ENCODE measurements around the gene FAM120B.

The FAM120B gene

DNA sequence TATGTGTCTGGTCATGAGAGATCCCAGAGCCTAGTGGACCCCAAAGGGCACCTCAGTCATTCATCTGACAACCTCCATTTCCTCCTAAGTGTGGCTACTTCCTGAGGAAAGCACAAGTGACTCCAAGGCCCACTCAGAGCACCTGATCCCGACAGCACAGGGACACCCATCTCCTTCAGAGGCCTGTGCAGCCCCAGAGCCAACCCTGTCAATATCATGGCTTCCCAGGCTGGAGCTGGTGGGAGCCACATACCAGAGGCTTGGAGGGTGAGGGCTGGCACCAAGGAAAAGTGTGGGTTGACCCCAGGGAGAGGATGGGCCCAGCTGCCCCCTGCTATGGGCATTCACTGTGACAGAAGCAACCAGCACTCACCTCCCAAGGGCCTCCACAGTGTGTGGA lies 129.2 kb downstream of the FAM120B start:
- H3F3A ChIP-seq (ENCODE audit: control insufficient read depth, insufficient read depth) = no peaks in the 10 kb centered on the region

DNA sequence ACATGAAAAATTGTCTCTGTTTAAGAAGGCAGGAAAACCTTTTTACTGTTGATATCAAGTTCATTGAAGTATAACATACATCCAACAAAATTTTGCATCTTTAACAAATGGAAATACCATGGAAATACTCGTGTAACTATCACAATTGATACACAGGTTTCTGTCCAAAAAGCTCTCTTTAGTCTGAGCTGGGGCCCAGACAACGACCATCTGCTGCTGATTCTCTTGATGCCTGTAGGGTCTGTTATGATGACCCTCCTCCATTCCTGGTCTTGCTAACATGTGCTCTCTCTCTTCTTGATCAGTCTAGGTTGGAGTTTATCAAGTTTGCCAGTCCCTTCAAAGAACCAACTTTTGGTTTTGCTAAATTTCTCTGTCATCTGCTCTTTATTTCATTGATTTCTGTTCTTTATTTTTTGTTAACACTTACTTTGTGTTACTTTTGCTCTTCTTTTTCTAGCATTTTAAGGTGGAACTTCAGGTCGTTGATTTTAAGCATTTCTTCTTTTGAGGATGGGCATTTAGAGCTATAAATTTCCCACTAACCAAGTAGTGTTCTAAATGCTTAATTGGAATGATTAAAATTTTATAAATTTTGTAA lies 129.8 kb downstream of the FAM120B start:
- Histone ChIP-seq H3K4me3 (ENCODE audit: low read length) (no peak overlapping the region), H3K4me1 (ENCODE audit: control insufficient read depth, low read length) (no peaks in the 10 kb centered on the region), H3K9me3 (ENCODE audit: control insufficient read depth, insufficient read depth, low read length) (no peaks in the 10 kb centered on the region), H3K36me3 (ENCODE audit: control insufficient read depth, low read length) (no peaks in the 10 kb centered on the region), H3K4me2 (ENCODE audit: low read length) (no peak overlapping the region), H3F3A (ENCODE audit: control insufficient read depth, insufficient read depth) (no peaks in the 10 kb centered on the region), H3K27ac (ENCODE audit: low read depth, low read length) (no peak overlapping the region), H3K79me2 (ENCODE audit: control insufficient read depth, low read length) (no peaks in the 10 kb centered on the region), H3K9me2 (replicated peaks; ENCODE audit: control insufficient read depth, low read length) (no peaks in the 10 kb centered on the region), H3K27me3 (ENCODE audit: control insufficient read depth, low read length) (peaks cover 1% of the 10 kb centered on the region; the same call in 1 of the 2 replicates), H4K20me1 (ENCODE audit: control insufficient read depth, insufficient read depth, low read depth, low read length) (no peaks in the 10 kb centered on the region)
- TF ChIP-seq EZH2phosphoT487 (IDR thresholded peaks at IDR 0.05; ENCODE audit: borderline replicate concordance, low read length) = no peak
- TF ChIP-seq, protein P1, sequence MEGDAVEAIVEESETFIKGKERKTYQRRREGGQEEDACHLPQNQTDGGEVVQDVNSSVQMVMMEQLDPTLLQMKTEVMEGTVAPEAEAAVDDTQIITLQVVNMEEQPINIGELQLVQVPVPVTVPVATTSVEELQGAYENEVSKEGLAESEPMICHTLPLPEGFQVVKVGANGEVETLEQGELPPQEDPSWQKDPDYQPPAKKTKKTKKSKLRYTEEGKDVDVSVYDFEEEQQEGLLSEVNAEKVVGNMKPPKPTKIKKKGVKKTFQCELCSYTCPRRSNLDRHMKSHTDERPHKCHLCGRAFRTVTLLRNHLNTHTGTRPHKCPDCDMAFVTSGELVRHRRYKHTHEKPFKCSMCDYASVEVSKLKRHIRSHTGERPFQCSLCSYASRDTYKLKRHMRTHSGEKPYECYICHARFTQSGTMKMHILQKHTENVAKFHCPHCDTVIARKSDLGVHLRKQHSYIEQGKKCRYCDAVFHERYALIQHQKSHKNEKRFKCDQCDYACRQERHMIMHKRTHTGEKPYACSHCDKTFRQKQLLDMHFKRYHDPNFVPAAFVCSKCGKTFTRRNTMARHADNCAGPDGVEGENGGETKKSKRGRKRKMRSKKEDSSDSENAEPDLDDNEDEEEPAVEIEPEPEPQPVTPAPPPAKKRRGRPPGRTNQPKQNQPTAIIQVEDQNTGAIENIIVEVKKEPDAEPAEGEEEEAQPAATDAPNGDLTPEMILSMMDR (IDR thresholded peaks at IDR 0.05; ENCODE audit: low read depth, low read length, poor library complexity, severe bottlenecking) = no peak

More for the DNA sequence above, 129.2 kb downstream of the FAM120B start:
- H3K27me3 ChIP-seq (ENCODE audit: control insufficient read depth, low read length) = peaks cover 6% of the 10 kb centered on the region; the same call in 1 of the 2 replicates
- TF ChIP-seq, protein P1 (IDR thresholded peaks at IDR 0.05; ENCODE audit: low read depth, low read length, poor library complexity, severe bottlenecking) = no peak
- no peak for TF ChIP-seq EZH2phosphoT487 (IDR thresholded peaks at IDR 0.05; ENCODE audit: borderline replicate concordance, low read length)
- H3K36me3 ChIP-seq (ENCODE audit: control insufficient read depth, low read length) = no peaks in the 10 kb centered on the region
- no peaks in the 10 kb centered on the region for H3K4me1 ChIP-seq (ENCODE audit: control insufficient read depth, low read length)
- no peak overlapping the region for H3K4me2 ChIP-seq (ENCODE audit: low read length)
- H3K27ac ChIP-seq (ENCODE audit: low read depth, low read length) = no peak overlapping the region
- no peaks in the 10 kb centered on the region for H3K9me2 ChIP-seq (replicated peaks; ENCODE audit: control insufficient read depth, low read length)
- no peaks in the 10 kb centered on the region for H4K20me1 ChIP-seq (ENCODE audit: control insufficient read depth, insufficient read depth, low read depth, low read length)
- no peaks in the 10 kb centered on the region for H3K79me2 ChIP-seq (ENCODE audit: control insufficient read depth, low read length)
- no peak overlapping the region for H3K4me3 ChIP-seq (ENCODE audit: low read length)
- no peaks in the 10 kb centered on the region for H3K9me3 ChIP-seq (ENCODE audit: control insufficient read depth, insufficient read depth, low read length)

DNA sequence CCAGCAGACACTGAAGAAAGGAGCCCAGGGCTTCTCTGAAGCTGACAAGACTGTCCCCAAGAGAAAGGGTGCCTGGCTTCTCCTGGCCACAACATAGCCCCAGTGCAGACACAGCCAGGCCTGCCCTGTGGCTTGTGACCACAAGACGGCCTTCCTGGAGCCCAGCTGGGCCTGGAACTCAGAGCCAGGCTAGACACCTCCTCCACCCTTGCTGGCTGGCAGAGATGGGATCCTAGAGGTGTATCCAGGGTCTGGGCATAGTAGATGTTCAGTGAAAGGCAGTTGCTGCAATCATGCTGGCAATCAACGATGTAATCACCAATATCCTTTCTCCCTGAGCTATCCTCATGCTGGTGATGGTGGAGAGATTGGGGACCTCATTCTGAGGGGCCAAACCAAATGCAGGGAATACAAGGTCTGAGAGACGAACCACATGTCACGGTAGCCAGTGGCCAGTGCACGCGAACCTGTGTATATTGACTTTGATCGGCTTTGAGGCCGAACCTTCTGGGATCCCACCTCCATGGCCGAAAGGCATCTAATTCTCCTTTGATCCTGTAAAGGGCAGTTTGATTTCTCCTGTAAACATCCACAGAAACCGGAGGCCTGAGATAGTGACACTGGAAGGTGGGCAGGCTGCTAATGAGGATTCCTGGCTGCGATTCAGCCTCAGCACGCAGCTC lies 131.3 kb downstream of the FAM120B start:
- Histone ChIP-seq H3K27me3 (ENCODE audit: control insufficient read depth, low read length) (no peaks in the 10 kb centered on the region), H3K27ac (ENCODE audit: low read depth, low read length) (no peak overlapping the region), H3K4me2 (ENCODE audit: low read length) (no peak overlapping the region), H3K79me2 (ENCODE audit: control insufficient read depth, low read length) (no peaks in the 10 kb centered on the region), H3K4me1 (ENCODE audit: control insufficient read depth, low read length) (no peaks in the 10 kb centered on the region), H3F3A (ENCODE audit: control insufficient read depth, insufficient read depth) (no peaks in the 10 kb centered on the region), H4K20me1 (ENCODE audit: control insufficient read depth, insufficient read depth, low read depth, low read length) (no peaks in the 10 kb centered on the region), H3K9me2 (replicated peaks; ENCODE audit: control insufficient read depth, low read length) (no peaks in the 10 kb centered on the region), H3K9me3 (ENCODE audit: control insufficient read depth, insufficient read depth, low read length) (no peaks in the 10 kb centered on the region), H3K36me3 (ENCODE audit: control insufficient read depth, low read length) (no peaks in the 10 kb centered on the region), H3K4me3 (ENCODE audit: low read length) (no peak overlapping the region)
- no peak for TF ChIP-seq EZH2phosphoT487 (IDR thresholded peaks at IDR 0.05; ENCODE audit: borderline replicate concordance, low read length)
- TF ChIP-seq, protein P1 (IDR thresholded peaks at IDR 0.05; ENCODE audit: low read depth, low read length, poor library complexity, severe bottlenecking) = no peak
